H9 (cell line): ENCODE data around the gene CD53. TPM values are rescaled to one million over a fixed set of nuclear protein-coding genes. Genes with fewer than 3 reads are reported as not detected.
"Not testable (repeated sequence)": the region's sequence is repeated elsewhere in the genome, so short reads cannot be mapped to it uniquely, and the experiment has no call there.

Source experiments
- DNase-seq: peaks from one replicate; pipeline ENCODE4 v3.0.0-alpha.2; 2017
- H2AFZ ChIP-seq: one replicate; pipeline ENCODE4 v1.6.1; 2013; ENCODE audit warnings: mild to moderate bottlenecking, low read length, control low read depth, moderate library complexity
- H2AK5ac ChIP-seq: 2 replicates; pipeline ENCODE4 v1.6.1; 2013; ENCODE audit warnings: low read length, control low read depth, mixed read lengths; ENCODE audit not compliant: insufficient read length
- H2BK120ac ChIP-seq: one replicate; pipeline ENCODE4 v1.6.1; 2013; ENCODE audit warnings: low read depth, mild to moderate bottlenecking, low read length, control low read depth, inconsistent platforms; ENCODE audit not compliant: poor library complexity, severe bottlenecking
- H2BK12ac ChIP-seq: 2 replicates; pipeline ENCODE4 v1.6.1; 2013; ENCODE audit warnings: low read length, control low read depth, mixed read lengths, low read depth; ENCODE audit not compliant: insufficient read length
- H2BK15ac ChIP-seq: 2 replicates; pipeline ENCODE4 v1.6.1; 2013; ENCODE audit warnings: low read depth, low read length, control low read depth
- H2BK20ac ChIP-seq: one replicate; pipeline ENCODE4 v1.6.1; 2013; ENCODE audit warnings: low read depth, mild to moderate bottlenecking, low read length, control low read depth, inconsistent platforms; ENCODE audit not compliant: poor library complexity, severe bottlenecking
- H2BK5ac ChIP-seq: 2 replicates; pipeline ENCODE4 v1.6.1; 2013; ENCODE audit warnings: low read length, control low read depth, mixed read lengths; ENCODE audit not compliant: insufficient read length
- H3K14ac ChIP-seq: 2 replicates; pipeline ENCODE4 v1.6.1; 2013; ENCODE audit warnings: low read length, control low read depth; ENCODE audit not compliant: insufficient read depth
- H3K18ac ChIP-seq: 2 replicates; pipeline ENCODE4 v1.6.1; 2013; ENCODE audit warnings: low read depth, mild to moderate bottlenecking, mixed read lengths, low read length, control low read depth; ENCODE audit not compliant: insufficient read length
- H3K23ac ChIP-seq: 2 replicates; pipeline ENCODE4 v1.6.1; 2013; ENCODE audit warnings: low read length, control low read depth, mixed read lengths, low read depth; ENCODE audit not compliant: insufficient read length
- H3K23me2 ChIP-seq: 2 replicates; pipeline ENCODE4 v1.6.1; 2013; ENCODE audit warnings: low read depth, mild to moderate bottlenecking, mixed read lengths, low read length, control low read depth; ENCODE audit not compliant: insufficient read length, poor library complexity, severe bottlenecking
- H3K27ac ChIP-seq: 2 replicates; pipeline ENCODE4 v1.5.1; 2013; ENCODE audit warnings: low read length, control low read depth, mixed read lengths, low read depth; ENCODE audit not compliant: insufficient read length
- H3K27me3 ChIP-seq: 2 replicates; pipeline ENCODE4 v1.6.1; 2013; ENCODE audit warnings: low read length, control low read depth, inconsistent platforms; ENCODE audit not compliant: insufficient read depth
- H3K4ac ChIP-seq: 2 replicates; pipeline ENCODE4 v1.6.1; 2013; ENCODE audit warnings: low read depth, mild to moderate bottlenecking, control low read depth, inconsistent platforms, low read length, moderate library complexity
- H3K4me1 ChIP-seq: 2 replicates; pipeline ENCODE4 v1.6.1; 2013; ENCODE audit warnings: low read length, control low read depth, inconsistent platforms; ENCODE audit not compliant: insufficient read depth
- H3K4me2 ChIP-seq: 2 replicates; pipeline ENCODE4 v1.6.1; 2013; ENCODE audit warnings: low read length, control low read depth, mixed read lengths; ENCODE audit not compliant: insufficient read length, insufficient read depth
- H3K56ac ChIP-seq: 2 replicates; pipeline ENCODE4 v1.6.1; 2013; ENCODE audit warnings: low read depth, mild to moderate bottlenecking, mixed read lengths, low read length, control low read depth; ENCODE audit not compliant: insufficient read length
- H3K79me1 ChIP-seq: 2 replicates; pipeline ENCODE4 v1.6.1; 2013; ENCODE audit warnings: low read depth, mild to moderate bottlenecking, moderate library complexity, low read length, control low read depth, inconsistent platforms; ENCODE audit not compliant: insufficient read depth, poor library complexity, severe bottlenecking
- H3K79me2 ChIP-seq: 2 replicates; pipeline ENCODE4 v1.6.1; 2013; ENCODE audit warnings: low read length, control low read depth, inconsistent platforms; ENCODE audit not compliant: insufficient read depth
- H3K9ac ChIP-seq: 2 replicates; pipeline ENCODE4 v1.6.1; 2013; ENCODE audit warnings: low read length, control low read depth, mixed read lengths; ENCODE audit not compliant: insufficient read length; ENCODE audit errors: extremely low read depth
- H3K9me3 ChIP-seq: one replicate; pipeline ENCODE4 v1.6.1; 2013; ENCODE audit warnings: low read depth, low read length, inconsistent platforms; ENCODE audit not compliant: control insufficient read depth
- H3T11ph ChIP-seq: one replicate; pipeline ENCODE4 v1.6.1; 2013; ENCODE audit warnings: mild to moderate bottlenecking, low read length, control low read depth, inconsistent platforms
- H4K20me1 ChIP-seq: one replicate; pipeline ENCODE4 v1.6.1; 2013; ENCODE audit not compliant: control insufficient read depth, insufficient read length, insufficient read depth
- H4K5ac ChIP-seq: 2 replicates; pipeline ENCODE4 v1.6.1; 2013; ENCODE audit warnings: low read depth, mild to moderate bottlenecking, mixed read lengths, low read length, control low read depth; ENCODE audit not compliant: insufficient read length
- H4K8ac ChIP-seq: replicated peaks from 2 replicates; pipeline ENCODE4 v1.6.1; 2013; ENCODE audit warnings: low read length, control low read depth, mixed read lengths, low read depth; ENCODE audit not compliant: insufficient read length
- H4K91ac ChIP-seq: 2 replicates; pipeline ENCODE4 v1.6.1; 2013; ENCODE audit warnings: low read depth, mild to moderate bottlenecking, moderate library complexity, mixed read lengths, low read length, control low read depth; ENCODE audit not compliant: insufficient read length
- H3K27ac Mint-ChIP-seq, 3 experiments: 2 replicates in 2 of 3; 3 replicates in 1 of 3; pipeline ENCODE4 v1.8.0; 2020 to 2021; ENCODE audit warnings: mixed read lengths in 3 of 3, mild to moderate bottlenecking in 1 of 3, moderate library complexity in 1 of 3
- H3K27me3 Mint-ChIP-seq: 2 replicates; pipeline ENCODE4 v1.8.0; 2021; ENCODE audit warnings: low read depth, mild to moderate bottlenecking, moderate library complexity, mixed read lengths
- H3K36me3 Mint-ChIP-seq, 3 experiments: 2 replicates in 2 of 3; 3 replicates in 1 of 3; pipeline ENCODE4 v1.8.0; 2020 to 2021; ENCODE audit warnings: low read depth in 3 of 3, mixed read lengths in 3 of 3; ENCODE audit not compliant: insufficient read depth in 1 of 3
- H3K4me1 Mint-ChIP-seq, 2 experiments: 2 replicates each; pipeline ENCODE4 v1.8.0; 2020; ENCODE audit warnings: mixed read lengths in 2 of 2
- H3K4me3 Mint-ChIP-seq, 2 experiments: 2 replicates in 1 of 2; 3 replicates in 1 of 2; pipeline ENCODE4 v1.8.0; 2020 to 2021; ENCODE audit warnings: mild to moderate bottlenecking in 2 of 2, mixed read lengths in 2 of 2, moderate library complexity in 1 of 2
- H3K9me3 Mint-ChIP-seq, 2 experiments: 2 replicates in 1 of 2; 3 replicates in 1 of 2; pipeline ENCODE4 v1.8.0; 2020; ENCODE audit warnings: mild to moderate bottlenecking in 2 of 2, mixed read lengths in 2 of 2, moderate library complexity in 1 of 2
- CTCF ChIP-seq: fragments of 200-600 bp; sonication (generic); conservative IDR thresholded peaks from 3 replicates; pipeline ENCODE4 v1.8.0; 2021; ENCODE audit warnings: antibody characterized with exemption, mild to moderate bottlenecking
- WGBS: extraction: QIAGEN DNeasy Blood & Tissue Kit; methylation state at CpG from one replicate; pipeline ENCODE4 v1.1.7; 2013; ENCODE audit warnings: missing lambda C conversion rate, low lambda C conversion rate, mixed read lengths; ENCODE audit not compliant: insufficient read length; ENCODE audit errors: extremely low coverage; 5-methylcytosine and 5-hydroxymethylcytosine counted together
- total RNA-seq: library from RNA; stranded (reverse); gene quantifications from 2 replicates; pipeline ENCODE4 v1.2.1, GENCODE V29; 2021

CD53 gene
- total RNA-seq, 1 experiment from 2014 or later: 0.15 TPM

GRCh38 chr1:110860174-110860573 lies 12.8 kb upstream of the CD53 start:
- Histone ChIP-seq H3K79me1 (no peaks in the 10 kb centered on the region), H2BK15ac (no peak overlapping the region), H3K4me1 (no peaks in the 10 kb centered on the region), H4K20me1 (no peaks in the 10 kb centered on the region), H3K27me3 (no peaks in the 10 kb centered on the region), H3T11ph (no peak overlapping the region), H3K27ac (no peak overlapping the region), H2BK5ac (no peak overlapping the region), H3K14ac (no peak overlapping the region), H3K9ac (no peak overlapping the region), H3K18ac (no peak overlapping the region), H3K23ac (no peak overlapping the region), H2BK12ac (no peak overlapping the region), H3K79me2 (no peaks in the 10 kb centered on the region), H3K4ac (no peak overlapping the region), H4K8ac (no peak overlapping the region), H2AK5ac (no peak overlapping the region), H2AFZ (no peak overlapping the region), H3K23me2 (no peaks in the 10 kb centered on the region), H2BK120ac (no peak overlapping the region), H2BK20ac (no peak overlapping the region), H3K56ac (no peak overlapping the region), H3K9me3 (no peaks in the 10 kb centered on the region), H4K5ac (no peak overlapping the region), H4K91ac (no peak overlapping the region), H3K4me2 (no peak overlapping the region)
- no peaks in the 10 kb centered on the region for H3K4me1 Mint-ChIP-seq
- no peak for TF ChIP-seq CTCF
- no peak for DNase-seq
- no CpG with 5 or more reads among the region's 2 CpGs for WGBS
- no peak overlapping the region for H3K4me3 Mint-ChIP-seq
- H3K36me3 Mint-ChIP-seq: no peaks in the 10 kb centered on the region
- peaks cover 25 to 37% of the 10 kb centered on the region in 2 experiments for H3K9me3 Mint-ChIP-seq
- H3K27ac Mint-ChIP-seq: no peak overlapping the region
- peaks cover 5% of the 10 kb centered on the region for H3K27me3 Mint-ChIP-seq

- peaks cover 27 to 37% of the 10 kb centered on the region in 2 experiments for H3K9me3 Mint-ChIP-seq
- H4K91ac ChIP-seq, H2BK15ac ChIP-seq, H3K79me2 ChIP-seq, H4K8ac ChIP-seq, H3K4me1 ChIP-seq, DNase-seq, H4K5ac ChIP-seq, H2BK12ac ChIP-seq, H3K14ac ChIP-seq, H3K27me3 Mint-ChIP-seq, H3K4me1 Mint-ChIP-seq, H2AFZ ChIP-seq, H3T11ph ChIP-seq, H3K18ac ChIP-seq, H3K4me2 ChIP-seq, H3K27ac Mint-ChIP-seq, H3K23me2 ChIP-seq, H3K79me1 ChIP-seq, H3K9me3 ChIP-seq, H3K27me3 ChIP-seq, H4K20me1 ChIP-seq, H2BK20ac ChIP-seq, H3K27ac ChIP-seq, H2BK5ac ChIP-seq, H3K56ac ChIP-seq, H3K4me3 Mint-ChIP-seq, H3K23ac ChIP-seq, H3K4ac ChIP-seq, H2BK120ac ChIP-seq, H2AK5ac ChIP-seq, H3K36me3 Mint-ChIP-seq, H3K9ac ChIP-seq: not testable (repeated sequence)
- WGBS: no CpG with 5 or more reads among the region's 2 CpGs
Observed at GRCh38 chr1:110860620-110861019, 12.3 kb upstream of the CD53 start.
